Epithelial cell of proximal tubule (primary cell): ENCODE results near the gene KCNK3. TPM values are rescaled to one million over a fixed set of nuclear protein-coding genes. Genes with fewer than 3 reads are reported as not detected.

Source experiments
- DNase-seq: peaks from one replicate; pipeline ENCODE4 v3.0.0-alpha.2; 2011; ENCODE audit warnings: low read depth
- H3K4me3 ChIP-seq: 2 replicates; pipeline ENCODE4 v1.5.1; 2011; ENCODE audit warnings: low read depth, mild to moderate bottlenecking, low read length
- CTCF ChIP-seq: conservative IDR thresholded peaks from 2 replicates; pipeline ENCODE4 v1.5.1; 2012; ENCODE audit warnings: low read depth, mild to moderate bottlenecking, low read length
- total RNA-seq: library from RNA; depleted of rRNA; stranded (reverse); fragments of >200 nt; gene quantifications from 2 replicates; pipeline ENCODE4 v1.2.3, GENCODE V29; 2015

Gene KCNK3
- total RNA-seq, 1 donor from 2014 or later = 5.1 TPM

DNA sequence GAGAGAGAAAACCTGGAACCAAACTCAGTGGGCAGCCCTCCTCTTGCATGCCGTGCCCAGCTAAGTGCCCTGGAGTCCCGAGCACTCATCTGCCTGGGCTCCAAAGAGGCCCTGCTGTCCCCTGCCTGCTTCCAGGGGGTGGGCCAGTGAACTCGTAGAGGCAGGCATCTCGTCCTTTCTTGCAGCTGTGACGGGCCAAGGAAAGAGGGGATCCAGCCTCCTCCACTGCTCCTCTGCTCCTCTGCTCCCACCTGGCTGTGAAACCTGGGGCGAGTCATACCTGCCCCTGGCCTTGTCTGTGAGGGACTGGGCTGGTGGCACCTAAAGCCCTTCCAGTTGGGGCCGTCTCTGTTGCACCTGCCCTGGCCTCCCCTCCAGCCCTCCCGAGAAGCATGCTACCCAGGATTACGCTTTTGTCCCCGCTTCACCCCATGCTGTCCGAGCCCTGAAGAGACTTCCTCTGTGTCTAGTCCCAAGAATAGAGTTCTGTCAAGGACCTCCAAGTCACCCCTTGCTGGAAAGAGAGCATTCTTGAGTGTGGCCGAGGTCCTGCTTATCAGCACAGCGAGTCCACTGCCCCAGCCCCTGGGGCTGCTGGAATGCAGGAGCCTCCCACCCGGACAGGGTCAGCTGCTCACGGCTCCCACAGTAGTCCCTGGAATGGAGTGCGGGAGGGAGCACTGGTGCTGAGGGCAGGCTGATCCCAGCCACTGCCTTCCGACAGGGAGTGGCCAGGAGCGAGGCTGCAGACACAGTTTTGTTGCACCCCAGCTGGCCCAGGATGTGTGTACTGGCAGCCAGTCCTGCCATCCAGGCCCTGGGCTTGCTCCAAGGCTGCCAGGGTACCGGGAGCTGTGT is 14.3 kb downstream of the KCNK3 start:
- DNase-seq = no peak
- TF ChIP-seq CTCF = no peak
- no peak overlapping the region for H3K4me3 ChIP-seq

- TF ChIP-seq CTCF = no peak
- no peak overlapping the region for H3K4me3 ChIP-seq
- no peak for DNase-seq
These were observed 15.2 kb downstream of the KCNK3 start for GRCh38 chr2:26707747-26708146.

GRCh38 chr2:26708457-26708856 is 15.9 kb downstream of the KCNK3 start:
- TF ChIP-seq CTCF = no peak
- H3K4me3 ChIP-seq = no peak overlapping the region
- no peak for DNase-seq

GRCh38 chr2:26709323-26710110 is 17.0 kb downstream of the KCNK3 start:
- DNase-seq = no peak
- TF ChIP-seq CTCF = no peak
- H3K4me3 ChIP-seq = no peak overlapping the region

DNA sequence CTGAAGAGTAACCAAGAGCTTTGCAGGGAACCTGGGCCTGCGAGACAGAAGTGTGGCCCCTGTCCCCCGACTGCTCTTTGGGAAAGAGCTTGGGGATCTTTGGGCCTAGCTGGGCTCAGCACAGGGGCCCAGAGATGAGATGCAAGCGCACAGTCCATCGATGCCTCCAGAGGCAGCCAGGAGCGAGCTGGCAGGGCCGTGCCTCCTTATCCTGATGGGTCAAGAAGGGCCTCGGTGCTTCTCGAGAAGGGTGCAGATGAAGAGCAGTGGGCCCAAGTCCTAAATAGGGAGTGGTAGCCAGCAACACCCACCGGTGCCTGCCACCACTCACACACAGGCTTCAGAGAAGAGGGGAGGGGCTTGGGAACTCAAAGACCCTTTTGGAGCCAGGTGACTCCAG is 17.6 kb downstream of the KCNK3 start:
- DNase-seq = no peak
- no peak for TF ChIP-seq CTCF
- no peak overlapping the region for H3K4me3 ChIP-seq

DNA sequence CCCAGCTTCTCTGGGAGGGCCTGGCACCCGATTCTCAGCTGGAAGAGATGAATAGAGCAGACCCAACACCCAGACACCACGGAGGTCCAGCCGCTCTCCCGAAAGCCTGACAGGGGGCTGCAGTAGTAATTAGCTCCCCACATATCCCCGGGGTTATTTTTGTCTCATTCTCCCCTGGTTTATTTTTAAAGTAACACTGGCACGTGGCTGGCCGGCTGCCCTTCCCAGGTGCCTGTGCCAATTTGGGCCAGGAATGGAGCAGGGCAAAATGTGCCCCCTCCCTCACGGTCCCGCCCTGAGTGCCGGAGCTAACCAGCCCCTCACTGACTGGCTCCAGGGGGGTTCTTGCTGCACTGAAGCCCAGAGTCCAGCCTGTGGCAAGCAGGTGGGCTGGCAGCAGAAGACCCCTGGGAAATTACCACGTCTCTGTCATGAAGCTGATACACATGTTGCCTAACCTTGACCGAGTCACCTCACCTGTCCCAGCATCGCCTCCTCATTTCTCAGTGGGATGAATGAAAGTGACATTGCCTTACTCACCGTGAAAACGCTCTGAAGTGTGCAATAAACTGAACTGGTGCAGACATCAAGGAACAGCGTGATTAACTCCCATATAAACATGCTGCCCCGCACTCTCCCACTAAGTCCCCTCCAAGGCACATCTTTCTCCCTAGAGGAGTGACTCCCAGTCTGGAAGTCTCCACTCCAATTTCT is 18.4 kb downstream of the KCNK3 start:
- no peak overlapping the region for H3K4me3 ChIP-seq
- no peak for TF ChIP-seq CTCF
- no peak for DNase-seq
